Measurements from ENCODE around the gene CECR2.

GRCh38 chr22:17483688-17484372 lies 114.6 kb downstream of the CECR2 start:
- TF ChIP-seq MAX (IDR thresholded peaks at IDR 0.05) (no peak), RFX5 (IDR thresholded peaks at IDR 0.05; ENCODE audit: borderline replicate concordance, low read depth, low read length) (no peak), POLR2A (IDR thresholded peaks at IDR 0.05; ENCODE audit: control extremely low read depth in 1 of 2, low read depth in 2 of 2, low read length in 2 of 2) (no peak), CTCF (IDR thresholded peaks at IDR 0.05; ENCODE audit: control extremely low read depth in 1 of 3, insufficient read depth in 1 of 3, low read depth in 1 of 3, low read length in 3 of 3) (no peak), SRF (IDR thresholded peaks at IDR 0.05; ENCODE audit: low read depth, low read length) (no peak), TCF12 (IDR thresholded peaks at IDR 0.05; ENCODE audit: low read depth, low read length) (no peak)
